ENCODE measurements around the gene CEACAM20.

DNA sequence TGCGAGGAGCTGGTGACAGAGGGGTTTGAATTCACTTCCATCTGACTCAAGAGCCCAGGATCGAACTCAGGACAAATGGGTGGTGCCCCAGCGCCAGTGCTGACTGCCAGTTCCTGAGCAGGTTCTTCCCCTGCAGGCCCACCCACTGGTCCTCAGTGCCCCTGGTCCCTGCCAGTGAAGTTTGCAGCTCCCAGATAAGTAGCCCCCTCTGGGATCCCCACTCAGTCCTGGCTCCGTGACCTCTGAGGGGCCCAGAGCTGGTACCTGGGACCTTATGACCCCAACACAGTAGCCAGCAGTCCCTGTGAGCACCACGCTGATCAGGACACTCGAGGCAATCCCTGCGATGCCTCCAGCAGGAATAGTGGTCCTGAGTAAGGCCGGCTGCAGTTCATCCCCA is 11.3 kb upstream of the CEACAM20 start:
- TF ChIP-seq, protein P1, sequence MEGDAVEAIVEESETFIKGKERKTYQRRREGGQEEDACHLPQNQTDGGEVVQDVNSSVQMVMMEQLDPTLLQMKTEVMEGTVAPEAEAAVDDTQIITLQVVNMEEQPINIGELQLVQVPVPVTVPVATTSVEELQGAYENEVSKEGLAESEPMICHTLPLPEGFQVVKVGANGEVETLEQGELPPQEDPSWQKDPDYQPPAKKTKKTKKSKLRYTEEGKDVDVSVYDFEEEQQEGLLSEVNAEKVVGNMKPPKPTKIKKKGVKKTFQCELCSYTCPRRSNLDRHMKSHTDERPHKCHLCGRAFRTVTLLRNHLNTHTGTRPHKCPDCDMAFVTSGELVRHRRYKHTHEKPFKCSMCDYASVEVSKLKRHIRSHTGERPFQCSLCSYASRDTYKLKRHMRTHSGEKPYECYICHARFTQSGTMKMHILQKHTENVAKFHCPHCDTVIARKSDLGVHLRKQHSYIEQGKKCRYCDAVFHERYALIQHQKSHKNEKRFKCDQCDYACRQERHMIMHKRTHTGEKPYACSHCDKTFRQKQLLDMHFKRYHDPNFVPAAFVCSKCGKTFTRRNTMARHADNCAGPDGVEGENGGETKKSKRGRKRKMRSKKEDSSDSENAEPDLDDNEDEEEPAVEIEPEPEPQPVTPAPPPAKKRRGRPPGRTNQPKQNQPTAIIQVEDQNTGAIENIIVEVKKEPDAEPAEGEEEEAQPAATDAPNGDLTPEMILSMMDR (IDR thresholded peaks at IDR 0.05) = no peak
- no peak for TF ChIP-seq POLR2A (IDR thresholded peaks at IDR 0.05)
